Neuron (in vitro differentiated cells): ENCODE data around the gene SACS.
"Not testable (repeated sequence)": the region's sequence is repeated elsewhere in the genome, so short reads cannot be mapped to it uniquely, and the experiment has no call there.

Source experiments
- H2AFZ ChIP-seq: one replicate; pipeline ENCODE4 v1.6.1; 2013; ENCODE audit warnings: low read depth, mild to moderate bottlenecking, inconsistent platforms, low read length, moderate library complexity
- H3K27me3 ChIP-seq: one replicate; pipeline ENCODE4 v1.6.1; 2013; ENCODE audit warnings: low read length; ENCODE audit not compliant: insufficient read depth
- H3K36me3 ChIP-seq: one replicate; pipeline ENCODE4 v1.6.1; 2013; ENCODE audit warnings: low read length; ENCODE audit not compliant: insufficient read depth
- H3K4me1 ChIP-seq: one replicate; pipeline ENCODE4 v1.6.1; 2013; ENCODE audit warnings: low read length; ENCODE audit not compliant: insufficient read depth
- H3K4me3 ChIP-seq: 2 replicates; pipeline ENCODE4 v1.5.1; 2013; ENCODE audit warnings: mild to moderate bottlenecking, low read length, moderate library complexity
- H3K9me3 ChIP-seq: one replicate; pipeline ENCODE4 v1.6.1; 2013; ENCODE audit warnings: low read length

SACS gene

GRCh38 chr13:23414682-23415081, 18.8 kb downstream of the SACS start:
- H3K4me1 ChIP-seq, result no peaks in the 10 kb centered on the region
- H3K27me3 ChIP-seq, result no peaks in the 10 kb centered on the region
- H3K4me3 ChIP-seq, result no peak overlapping the region
- H3K9me3 ChIP-seq, result peaks cover under 1% of the 10 kb centered on the region
- no peak overlapping the region for H2AFZ ChIP-seq
- peaks cover 15% of the 10 kb centered on the region for H3K36me3 ChIP-seq

DNA sequence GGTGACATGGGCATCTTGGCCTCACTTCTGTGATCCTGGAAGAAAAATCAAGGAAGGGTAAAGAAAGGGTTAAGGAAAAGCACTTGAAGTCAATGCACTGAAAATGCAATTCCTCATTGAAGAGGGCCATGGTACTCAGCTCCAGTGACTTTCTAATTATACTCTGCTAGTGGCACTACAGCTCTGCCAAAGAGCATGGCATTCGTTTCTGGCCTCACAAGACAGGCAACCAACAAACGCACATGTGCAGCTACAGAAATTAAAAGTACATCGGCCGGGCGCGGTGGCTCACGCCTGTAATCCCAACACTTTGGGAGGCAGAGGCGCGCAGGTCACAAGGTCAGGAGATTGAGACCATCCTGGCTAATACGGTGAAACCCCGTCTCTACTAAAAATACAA, 21.8 kb downstream of the SACS start:
- H3K27me3 ChIP-seq, result no peaks in the 10 kb centered on the region
- H3K4me1 ChIP-seq, result no peaks in the 10 kb centered on the region
- H3K9me3 ChIP-seq, result peaks cover 10% of the 10 kb centered on the region
- H3K4me3 ChIP-seq, result no peak overlapping the region
- peaks cover 24% of the 10 kb centered on the region for H3K36me3 ChIP-seq
- H2AFZ ChIP-seq, result no peak overlapping the region

DNA sequence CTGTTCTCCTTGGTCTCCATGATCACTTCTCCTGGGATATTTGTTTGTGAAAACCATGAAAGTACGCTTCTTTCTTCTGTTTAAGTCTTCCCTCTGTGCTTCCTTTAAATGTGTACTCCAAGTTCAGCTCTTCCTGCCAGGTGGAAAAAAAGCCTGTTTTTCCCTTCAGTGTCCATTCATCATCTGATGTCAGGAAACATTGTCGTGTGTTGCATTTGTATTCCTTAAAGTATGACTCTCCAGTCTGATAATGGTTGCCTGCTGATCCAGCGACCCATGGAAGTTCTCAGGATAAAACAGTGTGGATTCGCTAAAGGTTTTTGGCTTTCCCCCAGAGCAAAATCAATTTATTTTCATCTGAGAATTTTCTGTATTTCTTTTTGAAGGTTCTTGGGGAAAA, 22.3 kb downstream of the SACS start:
- H2AFZ ChIP-seq, result no peak overlapping the region
- no peaks in the 10 kb centered on the region for H3K27me3 ChIP-seq
- H3K4me1 ChIP-seq, result no peaks in the 10 kb centered on the region
- H3K36me3 ChIP-seq, result peaks cover 24% of the 10 kb centered on the region
- peaks cover 11% of the 10 kb centered on the region for H3K9me3 ChIP-seq
- no peak overlapping the region for H3K4me3 ChIP-seq

- Histone ChIP-seq H3K4me1 (no peaks in the 10 kb centered on the region), H3K27me3 (no peaks in the 10 kb centered on the region), H2AFZ (no peak overlapping the region), H3K36me3 (peaks cover 24% of the 10 kb centered on the region), H3K9me3 (peaks cover 11% of the 10 kb centered on the region), H3K4me3 (no peak overlapping the region)
Measured at GRCh38 chr13:23408026-23408425, 25.5 kb downstream of the SACS start.

GRCh38 chr13:23401156-23401555, 32.3 kb downstream of the SACS start:
- H3K27me3 ChIP-seq, H3K36me3 ChIP-seq, H3K4me1 ChIP-seq, H3K4me3 ChIP-seq, H2AFZ ChIP-seq, H3K9me3 ChIP-seq: not testable (repeated sequence)

GRCh38 chr13:23399347-23399746, 34.2 kb downstream of the SACS start:
- Histone ChIP-seq H3K27me3 (no peaks in the 10 kb centered on the region), H3K9me3 (peaks cover 9% of the 10 kb centered on the region), H3K4me1 (no peaks in the 10 kb centered on the region), H3K36me3 (peaks cover 3% of the 10 kb centered on the region), H3K4me3 (no peak overlapping the region), H2AFZ (no peak overlapping the region)

GRCh38 chr13:23394821-23395220, 38.7 kb downstream of the SACS start:
- H3K4me1 ChIP-seq, result no peaks in the 10 kb centered on the region
- no peak overlapping the region for H3K4me3 ChIP-seq
- H3K27me3 ChIP-seq, result no peaks in the 10 kb centered on the region
- H2AFZ ChIP-seq, result no peak overlapping the region
- H3K9me3 ChIP-seq, result peaks cover 5% of the 10 kb centered on the region
- peaks cover 3% of the 10 kb centered on the region for H3K36me3 ChIP-seq

- Histone ChIP-seq H2AFZ (no peak overlapping the region), H3K9me3 (no peaks in the 10 kb centered on the region), H3K4me3 (no peak overlapping the region), H3K4me1 (no peaks in the 10 kb centered on the region), H3K36me3 (peaks cover 3% of the 10 kb centered on the region), H3K27me3 (no peaks in the 10 kb centered on the region)
Measured at GRCh38 chr13:23392925-23393645, 40.4 kb downstream of the SACS start.

GRCh38 chr13:23392313-23392712, 41.2 kb downstream of the SACS start:
- Histone ChIP-seq H3K9me3 (peaks cover 3% of the 10 kb centered on the region), H3K4me1 (no peaks in the 10 kb centered on the region), H3K36me3 (peaks cover 3% of the 10 kb centered on the region), H2AFZ (no peak overlapping the region), H3K27me3 (no peaks in the 10 kb centered on the region), H3K4me3 (no peak overlapping the region)

DNA sequence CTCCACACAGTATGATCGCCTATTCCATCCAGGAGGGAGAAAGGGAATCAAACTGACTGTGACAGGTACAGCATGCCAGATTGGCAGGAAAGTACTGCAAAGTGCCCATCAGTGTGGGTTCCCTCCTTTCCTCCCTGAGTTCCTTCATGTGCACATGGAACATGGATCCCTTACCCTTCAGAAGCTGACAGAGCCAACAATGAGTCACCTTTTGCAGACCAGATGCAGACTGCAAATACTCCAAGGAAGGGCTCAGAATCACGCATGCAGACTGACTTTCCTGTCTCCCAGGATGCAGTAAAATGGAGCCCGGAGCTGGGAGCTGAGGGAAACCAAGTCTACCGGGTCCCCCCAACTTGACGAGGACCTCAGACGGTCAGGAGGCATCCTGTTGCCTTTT, 41.8 kb downstream of the SACS start:
- Histone ChIP-seq H3K4me3 (no peak overlapping the region), H3K4me1 (no peaks in the 10 kb centered on the region), H3K36me3 (peaks cover 3% of the 10 kb centered on the region), H2AFZ (no peak overlapping the region), H3K9me3 (peaks cover 3% of the 10 kb centered on the region), H3K27me3 (no peaks in the 10 kb centered on the region)

GRCh38 chr13:23386533-23386932, 47.0 kb downstream of the SACS start:
- no peaks in the 10 kb centered on the region for H3K36me3 ChIP-seq

GRCh38 chr13:23385931-23386330, 47.6 kb downstream of the SACS start:
- Histone ChIP-seq H3K27me3 (no peaks in the 10 kb centered on the region), H3K4me1 (no peaks in the 10 kb centered on the region), H3K4me3 (no peak overlapping the region), H2AFZ (no peak overlapping the region), H3K9me3 (peaks cover 3% of the 10 kb centered on the region), H3K36me3 (no peaks in the 10 kb centered on the region)

More at GRCh38 chr13:23386533-23386932, 47.0 kb downstream of the SACS start:
- H3K9me3 ChIP-seq, result peaks cover 3% of the 10 kb centered on the region
- H3K27me3 ChIP-seq, result no peaks in the 10 kb centered on the region
- no peak overlapping the region for H2AFZ ChIP-seq
- no peak overlapping the region for H3K4me3 ChIP-seq
- H3K4me1 ChIP-seq, result no peaks in the 10 kb centered on the region

- no peak overlapping the region for H2AFZ ChIP-seq
- no peak overlapping the region for H3K4me3 ChIP-seq
- H3K4me1 ChIP-seq, result no peaks in the 10 kb centered on the region
- H3K27me3 ChIP-seq, result no peaks in the 10 kb centered on the region
- no peaks in the 10 kb centered on the region for H3K36me3 ChIP-seq
- peaks cover 3% of the 10 kb centered on the region for H3K9me3 ChIP-seq
Measured at GRCh38 chr13:23384111-23384510, 49.4 kb downstream of the SACS start.

DNA sequence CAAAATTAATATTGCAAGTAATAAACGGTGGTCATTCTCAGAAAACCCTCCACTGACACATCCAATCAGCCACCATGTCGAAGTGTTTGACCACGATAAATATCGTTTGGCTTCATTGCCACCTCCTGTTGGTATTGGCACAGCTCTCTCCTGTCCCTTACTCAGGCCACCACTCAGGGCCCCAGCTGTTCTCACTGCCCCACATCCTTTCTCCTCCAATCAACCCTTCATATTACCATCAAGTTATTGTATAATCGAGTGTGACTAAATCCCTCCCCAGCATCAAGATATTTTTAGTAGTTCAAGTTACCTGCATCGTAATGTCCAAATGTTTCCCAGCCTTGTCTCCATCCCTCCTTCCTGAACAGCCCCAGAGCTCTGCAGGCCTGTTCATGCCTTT, 50.4 kb downstream of the SACS start:
- H3K9me3 ChIP-seq, result peaks cover 3% of the 10 kb centered on the region
- H3K27me3 ChIP-seq, result no peaks in the 10 kb centered on the region
- H3K4me3 ChIP-seq, result no peak overlapping the region
- H3K36me3 ChIP-seq, result no peaks in the 10 kb centered on the region
- no peaks in the 10 kb centered on the region for H3K4me1 ChIP-seq
- no peak overlapping the region for H2AFZ ChIP-seq
